Activated CD4-positive, CD25-positive, alpha-beta regulatory T cell treated with anti-CD3 and anti-CD28 coated beads, Interleukin-2, amount 50 U/mL, for 72 hours (primary cell): ENCODE measurements around the gene MPP3.
A peak's percentile ranks its signal among the peaks of the same experiment; 100 is the strongest.
"Not testable (repeated sequence)": the region's sequence is repeated elsewhere in the genome, so short reads cannot be mapped to it uniquely, and the experiment has no call there.

Experiments
- DNase-seq: peaks from one replicate; pipeline ENCODE4 v3.0.0; 2021

The MPP3 gene

GRCh38 chr17:43860927-43861622 lies 28.1 kb upstream of the MPP3 start:
- DNase-seq: no peak

- no peak for DNase-seq
Observed at GRCh38 chr17:43860077-43860725, 27.3 kb upstream of the MPP3 start.

GRCh38 chr17:43857957-43858600 lies 25.1 kb upstream of the MPP3 start:
- no peak for DNase-seq

GRCh38 chr17:43857141-43857540 lies 24.2 kb upstream of the MPP3 start:
- DNase-seq: no peak

- no peak for DNase-seq
Observed at GRCh38 chr17:43856141-43856540, 23.2 kb upstream of the MPP3 start.

GRCh38 chr17:43855061-43855460 lies 22.1 kb upstream of the MPP3 start:
- DNase-seq: no peak

GRCh38 chr17:43854498-43854897 lies 21.6 kb upstream of the MPP3 start:
- no peak for DNase-seq

GRCh38 chr17:43853546-43853945 lies 20.6 kb upstream of the MPP3 start:
- DNase-seq: no peak

GRCh38 chr17:43852571-43852970 lies 19.6 kb upstream of the MPP3 start:
- DNase-seq: no peak

- no peak for DNase-seq
Observed at GRCh38 chr17:43849116-43849515, 16.2 kb upstream of the MPP3 start.

GRCh38 chr17:43848601-43849000 lies 15.7 kb upstream of the MPP3 start:
- no peak for DNase-seq

- DNase-seq: no peak
Observed at GRCh38 chr17:43846963-43847371, 14.0 kb upstream of the MPP3 start, which contains the start of gene CD300LG. Gene CD300LG (plus strand): TSS chr17:43847176. CDS start chr17:43847217, 41 bp downstream.

GRCh38 chr17:43846221-43846712 lies 13.3 kb upstream of the MPP3 start:
- peak; percentile 88 for DNase-seq

- DNase-seq: no peak
Observed at GRCh38 chr17:43845766-43846165, 12.8 kb upstream of the MPP3 start.

- no peak for DNase-seq
Observed at GRCh38 chr17:43844241-43844640, 11.3 kb upstream of the MPP3 start.

- DNase-seq: no peak
Observed at GRCh38 chr17:43842975-43843325, 10.0 kb upstream of the MPP3 start.

- DNase-seq: not testable (repeated sequence)
Observed at GRCh38 chr17:43842091-43842974, 9.4 kb upstream of the MPP3 start.

- DNase-seq: no peak
Observed at GRCh38 chr17:43841282-43841681, 8.3 kb upstream of the MPP3 start.

GRCh38 chr17:43840814-43841213 lies 7.9 kb upstream of the MPP3 start:
- DNase-seq: no peak

GRCh38 chr17:43839670-43840108 lies 6.7 kb upstream of the MPP3 start:
- DNase-seq: no peak

- no peak for DNase-seq
Observed at GRCh38 chr17:43834106-43834505, 1.2 kb upstream of the MPP3 start.

- DNase-seq: no peak
Observed at GRCh38 chr17:43832168-43832975, 574 bp downstream of the MPP3 start.
